Measurements from ENCODE around the gene CPNE6. TPM values are rescaled to one million over a fixed set of nuclear protein-coding genes. Genes with fewer than 3 reads are reported as not detected.

CPNE6 gene
- total RNA-seq, 2 donors from 2014 or later: 1.8 to 8.8 TPM

GRCh38 chr14:24092505-24093206 is 21.3 kb downstream of the CPNE6 start:
- Histone ChIP-seq H3K36me3 (no peaks in the 10 kb centered on the region), H3K9me3 (no peaks in the 10 kb centered on the region), H3K27ac (no peak overlapping the region), H3K27me3 (replicated peaks; ENCODE audit: insufficient read depth) (no peaks in the 10 kb centered on the region), H3K4me3 (no peak overlapping the region), H3K4me1 (replicated peaks) (no peaks in the 10 kb centered on the region)
- DNase-seq (ENCODE audit: low spot score): no peak
- TF ChIP-seq POLR2AphosphoS5 (IDR thresholded peaks at IDR 0.05): no peak
- 77% methylated on average over 4 of the region's 4 CpGs for WGBS
- intact Hi-C loops (cut with DNase I): loop anchor here (5.0 kb wide), 2 partner anchors 80 to 1590 kb away; no protein-coding TSS in a partner anchor

GRCh38 chr14:24093207-24093900 is 22.0 kb downstream of the CPNE6 start:
- DNase-seq (ENCODE audit: low spot score): no peak
- TF ChIP-seq CTCF (IDR thresholded peaks at IDR 0.05) (no peak), POLR2A (IDR thresholded peaks at IDR 0.05) (no peak), POLR2AphosphoS5 (IDR thresholded peaks at IDR 0.05) (no peak)
- intact Hi-C loops (cut with DNase I): loop anchor here (5.0 kb wide), 2 partner anchors 81 to 1591 kb away; no protein-coding TSS in a partner anchor
- H3K27ac ChIP-seq: peak overlapping the region; percentile 93 to 98
- 65% methylated on average over 19 of the region's 19 CpGs for WGBS
- no peaks in the 10 kb centered on the region for H3K9me3 ChIP-seq
- no peaks in the 10 kb centered on the region for H3K27me3 ChIP-seq (replicated peaks; ENCODE audit: insufficient read depth)
- no peaks in the 10 kb centered on the region for H3K36me3 ChIP-seq
- H3K4me3 ChIP-seq: peak overlapping the region; percentile 66 to 93
- H3K4me1 ChIP-seq (replicated peaks): no peaks in the 10 kb centered on the region

- H3K4me1 ChIP-seq (replicated peaks): no peaks in the 10 kb centered on the region
- intact Hi-C loops (cut with DNase I): loop anchor here (2.0 to 5.0 kb wide), 3 partner anchors 21 to 1592 kb away; partner anchors contain the start of genes DCAF11 and NRL
- TF ChIP-seq POLR2AphosphoS5 (IDR thresholded peaks at IDR 0.05): peak; percentile 54
- TF ChIP-seq POLR2A (IDR thresholded peaks at IDR 0.05): no peak
- TF ChIP-seq CTCF (IDR thresholded peaks at IDR 0.05): peak in 2 of 4 experiments; percentile 23 to 35
Measured at GRCh38 chr14:24093901-24094840, 22.8 kb downstream of the CPNE6 start, which contains the start of gene PCK2. TSS of gene PCK2 (plus strand) at chr14:24094311. CDS start at chr14:24094406, 95 bp downstream.

GRCh38 chr14:24094841-24095270 is 23.5 kb downstream of the CPNE6 start:
- H3K36me3 ChIP-seq: no peaks in the 10 kb centered on the region
- H3K27me3 ChIP-seq (replicated peaks; ENCODE audit: insufficient read depth): no peaks in the 10 kb centered on the region
- H3K27ac ChIP-seq: peak overlapping the region; percentile 93 to 98
- WGBS: 14% methylated on average over 14 of the region's 14 CpGs
- H3K4me1 ChIP-seq (replicated peaks): no peaks in the 10 kb centered on the region
- no peak for DNase-seq (ENCODE audit: low spot score)
- TF ChIP-seq POLR2A (IDR thresholded peaks at IDR 0.05): no peak
- no peak for TF ChIP-seq CTCF (IDR thresholded peaks at IDR 0.05)
- TF ChIP-seq POLR2AphosphoS5 (IDR thresholded peaks at IDR 0.05): no peak
- H3K9me3 ChIP-seq: no peaks in the 10 kb centered on the region
- peak overlapping the region; percentile 66 to 93 for H3K4me3 ChIP-seq
- intact Hi-C loops (cut with DNase I): loop anchor here (2.0 to 5.0 kb wide), 3 partner anchors 20 to 1593 kb away; partner anchors contain the start of genes DCAF11 and NRL

More at GRCh38 chr14:24093901-24094840, 22.8 kb downstream of the CPNE6 start, which contains the start of gene PCK2:
- no peaks in the 10 kb centered on the region for H3K9me3 ChIP-seq
- H3K4me3 ChIP-seq: peak within 1 kb of the TSS; percentile 66 to 93
- H3K36me3 ChIP-seq: no peaks in the 10 kb centered on the region
- no peaks in the 10 kb centered on the region for H3K27me3 ChIP-seq (replicated peaks; ENCODE audit: insufficient read depth)
- WGBS: under 1% methylated on average over 67 of the region's 68 CpGs
- peak within 1 kb of the TSS; percentile 93 to 98 for H3K27ac ChIP-seq
- DNase-seq (ENCODE audit: low spot score): peak; percentile 89
